Measurements from ENCODE around the gene PRRG2.

PRRG2 gene

GRCh38 chr19:49566302-49566701, 14.8 kb upstream of the PRRG2 start:
- no peaks in the 10 kb centered on the region for H3K9me2 ChIP-seq (replicated peaks; ENCODE audit: control insufficient read depth, low read length)
- H3K36me3 ChIP-seq (ENCODE audit: control insufficient read depth, low read length) = no peaks in the 10 kb centered on the region
- H3K27ac ChIP-seq (ENCODE audit: low read depth, low read length) = no peak overlapping the region
- no peaks in the 10 kb centered on the region for H4K20me1 ChIP-seq (ENCODE audit: control insufficient read depth, insufficient read depth, low read depth, low read length)
- H3K4me1 ChIP-seq (ENCODE audit: control insufficient read depth, low read length) = peaks cover 15% of the 10 kb centered on the region
- H3K4me2 ChIP-seq (ENCODE audit: low read length) = no peak overlapping the region
- no peaks in the 10 kb centered on the region for H3K9me3 ChIP-seq (ENCODE audit: control insufficient read depth, insufficient read depth, low read length)
- no peaks in the 10 kb centered on the region for H3K27me3 ChIP-seq (ENCODE audit: control insufficient read depth, low read length)
- no peak overlapping the region for H3K4me3 ChIP-seq (ENCODE audit: low read length)
- H3F3A ChIP-seq (ENCODE audit: control insufficient read depth, insufficient read depth) = no peaks in the 10 kb centered on the region
- TF ChIP-seq CTCF (IDR thresholded peaks at IDR 0.05; ENCODE audit: low read depth, low read length, poor library complexity, severe bottlenecking) (no peak), EZH2phosphoT487 (IDR thresholded peaks at IDR 0.05; ENCODE audit: borderline replicate concordance, low read length) (no peak)
- H3K79me2 ChIP-seq (ENCODE audit: control insufficient read depth, low read length) = peaks cover 37% of the 10 kb centered on the region

GRCh38 chr19:49567861-49568441, 13.2 kb upstream of the PRRG2 start:
- no peaks in the 10 kb centered on the region for H3K9me3 ChIP-seq (ENCODE audit: control insufficient read depth, insufficient read depth, low read length)
- no peaks in the 10 kb centered on the region for H3K9me2 ChIP-seq (replicated peaks; ENCODE audit: control insufficient read depth, low read length)
- no peak overlapping the region for H3K4me2 ChIP-seq (ENCODE audit: low read length)
- TF ChIP-seq EZH2phosphoT487 (IDR thresholded peaks at IDR 0.05; ENCODE audit: borderline replicate concordance, low read length) (no peak), CTCF (IDR thresholded peaks at IDR 0.05; ENCODE audit: low read depth, low read length, poor library complexity, severe bottlenecking) (no peak)
- no peaks in the 10 kb centered on the region for H3K27me3 ChIP-seq (ENCODE audit: control insufficient read depth, low read length)
- no peak overlapping the region for H3K27ac ChIP-seq (ENCODE audit: low read depth, low read length)
- peaks cover 40% of the 10 kb centered on the region for H3K79me2 ChIP-seq (ENCODE audit: control insufficient read depth, low read length)
- no peaks in the 10 kb centered on the region for H3F3A ChIP-seq (ENCODE audit: control insufficient read depth, insufficient read depth)
- H3K4me3 ChIP-seq (ENCODE audit: low read length) = no peak overlapping the region
- peaks cover 15% of the 10 kb centered on the region for H3K4me1 ChIP-seq (ENCODE audit: control insufficient read depth, low read length)
- H3K36me3 ChIP-seq (ENCODE audit: control insufficient read depth, low read length) = no peaks in the 10 kb centered on the region
- H4K20me1 ChIP-seq (ENCODE audit: control insufficient read depth, insufficient read depth, low read depth, low read length) = no peaks in the 10 kb centered on the region

- H3K79me2 ChIP-seq (ENCODE audit: control insufficient read depth, low read length) = peaks cover 39% of the 10 kb centered on the region
- peaks cover 8% of the 10 kb centered on the region for H3K36me3 ChIP-seq (ENCODE audit: control insufficient read depth, low read length)
- H3K4me3 ChIP-seq (ENCODE audit: low read length) = no peak overlapping the region
- no peaks in the 10 kb centered on the region for H3K9me3 ChIP-seq (ENCODE audit: control insufficient read depth, insufficient read depth, low read length)
- 0 out of 2 replicates have a peak overlapping the region, but pooled peaks have one; percentile 13 for H3K4me2 ChIP-seq (ENCODE audit: low read length)
- H3K27ac ChIP-seq (ENCODE audit: low read depth, low read length) = no peak overlapping the region
- H4K20me1 ChIP-seq (ENCODE audit: control insufficient read depth, insufficient read depth, low read depth, low read length) = no peaks in the 10 kb centered on the region
- TF ChIP-seq CTCF (IDR thresholded peaks at IDR 0.05; ENCODE audit: low read depth, low read length, poor library complexity, severe bottlenecking) = peak; percentile 98
- TF ChIP-seq EZH2phosphoT487 (IDR thresholded peaks at IDR 0.05; ENCODE audit: borderline replicate concordance, low read length) = no peak
- H3K4me1 ChIP-seq (ENCODE audit: control insufficient read depth, low read length) = peaks cover 11% of the 10 kb centered on the region
- H3F3A ChIP-seq (ENCODE audit: control insufficient read depth, insufficient read depth) = no peaks in the 10 kb centered on the region
- no peaks in the 10 kb centered on the region for H3K9me2 ChIP-seq (replicated peaks; ENCODE audit: control insufficient read depth, low read length)
- no peaks in the 10 kb centered on the region for H3K27me3 ChIP-seq (ENCODE audit: control insufficient read depth, low read length)
Measured at GRCh38 chr19:49570138-49570856, 10.8 kb upstream of the PRRG2 start.

Measured in DOHH2 (cell line).